BJ (cell line): ENCODE measurements around the gene PIP5K1C. TPM values are rescaled to one million over a fixed set of nuclear protein-coding genes. Genes with fewer than 3 reads are reported as not detected.

Source experiments
- CTCF ChIA-PET: fragments of 350-600 bp; formaldehyde crosslinking; extraction: SDS; loops from one replicate; lab custom pipeline; 2021; ENCODE audit warnings: antibody characterized with exemption, inconsistent platforms; lab: Yijun Ruan, JAX
- POLR2A ChIA-PET: fragments of 300-600 bp; sonication (Branson Sonifier 250); formaldehyde crosslinking; extraction: SDS; loops from one replicate; lab custom pipeline; 2021; ENCODE audit warnings: antibody characterized with exemption; lab: Charles Lee
- DNase-seq: peaks from one replicate; pipeline ENCODE4 v3.0.0-alpha.2; 2011; ENCODE audit warnings: low read depth
- H3K27me3 ChIP-seq: 2 replicates; pipeline ENCODE4 v1.6.0; 2011; ENCODE audit warnings: low read length; ENCODE audit not compliant: control insufficient read depth, insufficient read depth
- H3K36me3 ChIP-seq: 2 replicates; pipeline ENCODE4 v1.5.1; 2011; ENCODE audit warnings: low read length; ENCODE audit not compliant: control insufficient read depth, insufficient read depth
- H3K4me3 ChIP-seq: 2 replicates; pipeline ENCODE4 v1.5.1; 2011; ENCODE audit warnings: low read depth, mild to moderate bottlenecking, control low read depth, low read length
- polyA plus RNA-seq: library from polyadenylated mRNA; depleted of rRNA; stranded (reverse); fragments of >200 nt; gene quantifications from 2 replicates; pipeline ENCODE4 v1.2.3, GENCODE V29; 2011
- TF ChIP-seq, protein P1 (sequence below): IDR thresholded peaks from 2 replicates; pipeline ENCODE4 v1.5.1; 2011; ENCODE audit warnings: low read depth, mild to moderate bottlenecking, control low read depth, inconsistent platforms, low read length, moderate library complexity; ENCODE audit not compliant: insufficient read depth

The PIP5K1C gene
- polyA plus RNA-seq, 1 experiment: 35.3 TPM

DNA sequence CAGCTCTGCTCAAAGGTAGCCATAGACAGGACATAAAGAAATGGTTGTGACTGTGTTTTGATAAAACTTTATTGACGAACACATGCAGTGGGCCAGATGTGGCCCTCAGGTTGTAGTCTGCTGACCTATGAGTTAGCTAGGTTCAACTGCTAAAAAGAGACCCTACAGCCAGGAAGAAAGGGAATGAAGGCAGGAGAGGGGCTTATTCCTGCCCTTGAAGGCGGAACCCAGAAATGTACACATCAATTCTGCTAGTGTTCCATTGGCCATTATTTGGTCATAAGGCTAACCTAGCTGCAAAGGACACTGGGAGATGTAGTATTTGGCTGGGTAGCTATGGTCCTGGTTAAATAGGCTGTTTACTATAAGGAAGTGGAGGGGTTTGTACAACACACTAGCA lies 43.2 kb upstream of the PIP5K1C start:
- POLR2A ChIA-PET: no interaction called here
- Histone ChIP-seq H3K4me3 (no peak overlapping the region), H3K27me3 (peaks cover 2% of the 10 kb centered on the region; the same call in 1 of the 2 replicates), H3K36me3 (no peaks in the 10 kb centered on the region)
- CTCF ChIA-PET: interaction anchor here (0.7 kb wide), 1 partner anchor 79 kb away, joined by 3 read pairs; no protein-coding TSS in a partner anchor
- DNase-seq: no peak
- TF ChIP-seq, protein P1, sequence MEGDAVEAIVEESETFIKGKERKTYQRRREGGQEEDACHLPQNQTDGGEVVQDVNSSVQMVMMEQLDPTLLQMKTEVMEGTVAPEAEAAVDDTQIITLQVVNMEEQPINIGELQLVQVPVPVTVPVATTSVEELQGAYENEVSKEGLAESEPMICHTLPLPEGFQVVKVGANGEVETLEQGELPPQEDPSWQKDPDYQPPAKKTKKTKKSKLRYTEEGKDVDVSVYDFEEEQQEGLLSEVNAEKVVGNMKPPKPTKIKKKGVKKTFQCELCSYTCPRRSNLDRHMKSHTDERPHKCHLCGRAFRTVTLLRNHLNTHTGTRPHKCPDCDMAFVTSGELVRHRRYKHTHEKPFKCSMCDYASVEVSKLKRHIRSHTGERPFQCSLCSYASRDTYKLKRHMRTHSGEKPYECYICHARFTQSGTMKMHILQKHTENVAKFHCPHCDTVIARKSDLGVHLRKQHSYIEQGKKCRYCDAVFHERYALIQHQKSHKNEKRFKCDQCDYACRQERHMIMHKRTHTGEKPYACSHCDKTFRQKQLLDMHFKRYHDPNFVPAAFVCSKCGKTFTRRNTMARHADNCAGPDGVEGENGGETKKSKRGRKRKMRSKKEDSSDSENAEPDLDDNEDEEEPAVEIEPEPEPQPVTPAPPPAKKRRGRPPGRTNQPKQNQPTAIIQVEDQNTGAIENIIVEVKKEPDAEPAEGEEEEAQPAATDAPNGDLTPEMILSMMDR: no peak

DNA sequence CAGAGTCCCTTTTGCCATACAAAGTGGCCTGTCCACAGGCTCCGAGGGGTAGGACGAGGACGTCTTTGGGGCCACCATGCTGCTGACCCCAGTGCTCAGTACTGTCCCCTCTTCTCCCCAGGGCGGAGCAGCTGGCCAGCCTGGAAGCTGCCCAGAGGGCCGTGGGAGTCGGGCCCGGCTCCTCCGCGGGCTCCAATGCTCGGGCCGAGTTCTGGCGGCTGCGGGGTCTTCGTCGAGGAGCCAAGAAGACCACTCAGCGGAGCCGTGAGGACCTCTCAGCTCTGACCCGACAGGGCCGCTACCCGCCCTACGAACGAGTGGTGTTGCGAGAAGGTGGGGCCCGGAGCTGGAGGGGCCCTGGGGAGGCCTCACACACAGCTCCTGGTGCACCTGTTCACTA lies 40.2 kb upstream of the PIP5K1C start:
- ChIA-PET POLR2A (no interaction called here), CTCF (interaction anchor here (0.9 to 2.0 kb wide), 2 partner anchors 9 to 32 kb away, joined by 3 to 4 read pairs; partner anchors contain the start of gene TJP3)
- Histone ChIP-seq H3K4me3 (no peak overlapping the region), H3K36me3 (no peaks in the 10 kb centered on the region), H3K27me3 (no peaks in the 10 kb centered on the region; the same call in 1 of the 2 replicates)
- no peak for DNase-seq
- TF ChIP-seq, protein P1: no peak

DNA sequence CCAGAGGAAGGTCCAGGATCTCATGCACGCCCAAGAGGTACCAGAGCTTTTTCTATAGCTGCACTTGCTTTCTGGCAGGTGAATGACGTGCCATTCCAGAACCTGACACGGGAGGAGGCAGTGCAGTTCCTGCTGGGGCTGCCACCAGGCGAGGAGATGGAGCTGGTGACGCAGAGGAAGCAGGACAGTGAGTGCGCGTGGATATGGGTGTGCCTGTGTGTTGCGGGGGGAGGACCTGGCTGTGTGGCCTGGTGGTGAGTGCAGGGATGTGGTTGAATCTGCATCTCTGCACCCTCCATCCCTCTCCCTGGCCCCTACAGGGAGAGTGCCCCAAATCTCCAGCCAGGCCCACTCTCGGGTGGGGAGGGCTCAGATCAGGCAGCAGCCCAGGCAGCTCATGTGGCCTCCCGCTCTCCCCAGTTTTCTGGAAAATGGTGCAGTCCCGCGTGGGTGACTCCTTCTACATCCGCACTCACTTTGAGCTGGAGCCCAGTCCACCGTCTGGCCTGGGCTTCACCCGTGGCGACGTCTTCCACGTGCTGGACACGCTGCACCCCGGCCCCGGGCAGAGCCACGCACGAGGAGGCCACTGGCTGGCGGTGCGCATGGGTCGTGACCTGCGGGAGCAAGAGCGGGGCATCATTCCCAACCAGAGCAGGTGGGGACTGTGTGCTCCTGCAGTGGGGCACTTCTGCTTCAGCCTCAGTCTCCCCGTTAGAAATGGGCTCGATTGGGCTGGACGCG lies 38.4 kb upstream of the PIP5K1C start:
- TF ChIP-seq, protein P1: no peak
- no peaks in the 10 kb centered on the region; the same call in 1 of the 2 replicates for H3K27me3 ChIP-seq
- no peaks in the 10 kb centered on the region for H3K36me3 ChIP-seq
- H3K4me3 ChIP-seq: no peak overlapping the region
- CTCF ChIA-PET: interaction anchor here (1.2 kb wide), 1 partner anchor 10 kb away, joined by 3 read pairs; no protein-coding TSS in a partner anchor
- POLR2A ChIA-PET: no interaction called here
- no peak for DNase-seq

DNA sequence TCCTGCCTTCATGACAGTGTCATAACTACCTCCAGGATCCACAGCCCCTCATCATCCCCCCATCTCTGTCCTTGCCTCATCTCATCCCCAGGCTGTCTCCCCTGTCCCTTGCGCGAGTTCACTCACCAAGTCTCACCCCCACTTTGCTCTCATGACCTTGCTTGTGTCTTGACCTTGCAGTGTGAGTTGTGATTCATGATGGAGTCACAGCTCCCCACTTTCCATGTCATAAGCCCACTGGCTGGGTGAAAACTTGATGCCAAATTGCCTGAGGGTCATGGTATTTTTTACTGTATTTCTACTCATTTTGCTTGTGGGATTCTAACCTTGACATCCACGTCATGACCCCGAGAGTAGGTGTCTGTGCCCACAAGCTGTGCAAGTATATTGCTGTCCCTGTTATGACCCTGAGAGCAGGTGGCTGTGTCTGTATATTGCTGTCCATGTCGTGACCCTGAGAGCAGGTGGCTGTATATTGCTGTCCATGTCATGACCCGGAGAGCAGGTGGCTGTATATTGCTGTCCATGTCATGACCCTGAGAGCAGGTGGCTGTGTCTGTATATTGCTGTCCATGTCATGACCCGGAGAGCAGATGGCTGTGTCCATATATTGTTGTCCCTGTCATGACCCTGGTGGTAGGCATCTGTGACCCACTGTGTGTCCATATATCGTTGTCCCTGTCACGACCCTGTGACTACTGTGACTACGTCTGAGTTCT lies 37.4 kb upstream of the PIP5K1C start:
- DNase-seq: no peak
- H3K27me3 ChIP-seq: no peaks in the 10 kb centered on the region
- ChIA-PET POLR2A (no interaction called here), CTCF (no interaction called here)
- H3K4me3 ChIP-seq: no peak overlapping the region
- no peaks in the 10 kb centered on the region for H3K36me3 ChIP-seq
- TF ChIP-seq, protein P1: no peak

DNA sequence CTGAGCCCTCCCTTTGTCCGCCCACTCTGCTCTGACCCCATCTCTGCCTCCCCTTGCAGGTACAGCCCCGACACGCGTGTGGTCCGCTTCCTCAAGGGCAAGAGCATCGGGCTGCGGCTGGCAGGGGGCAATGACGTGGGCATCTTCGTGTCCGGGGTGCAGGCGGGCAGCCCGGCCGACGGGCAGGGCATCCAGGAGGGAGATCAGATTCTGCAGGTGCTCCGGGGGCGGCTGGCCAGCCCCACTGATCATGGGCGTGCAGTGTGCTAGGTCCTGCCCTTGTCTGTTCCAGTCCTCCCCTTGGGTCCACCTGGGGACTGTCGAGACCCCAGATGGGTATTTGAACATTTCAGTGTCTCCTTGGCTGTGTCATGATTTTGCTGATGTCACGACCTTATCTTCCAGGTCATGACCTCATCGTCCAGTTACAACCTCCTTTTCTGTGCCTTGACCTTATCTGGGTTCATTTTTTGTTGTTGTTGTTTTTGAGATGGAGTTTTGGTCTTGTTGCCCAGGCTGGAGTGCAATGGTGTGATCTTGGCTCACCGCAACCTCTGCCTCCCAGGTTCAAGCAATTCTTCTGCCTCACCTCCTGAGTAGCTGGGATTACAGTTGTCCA lies 35.9 kb upstream of the PIP5K1C start:
- H3K4me3 ChIP-seq: no peak overlapping the region
- no peaks in the 10 kb centered on the region for H3K36me3 ChIP-seq
- DNase-seq: no peak
- TF ChIP-seq, protein P1: no peak
- POLR2A ChIA-PET: no interaction called here
- CTCF ChIA-PET: no interaction called here
- H3K27me3 ChIP-seq: no peaks in the 10 kb centered on the region
